ENCODE results near the gene SRGN. TPM values are rescaled to one million over a fixed set of nuclear protein-coding genes. Genes with fewer than 3 reads are reported as not detected.

The SRGN gene
- total RNA-seq, 1 donor, result 474 TPM

- Histone ChIP-seq H4K20me1 (ENCODE audit: insufficient read depth, low read length) (peaks cover 6% of the 10 kb centered on the region), H3K9me3 (ENCODE audit: low read depth, low read length) (no peaks in the 10 kb centered on the region)
These were observed 35.4 kb downstream of the SRGN start for GRCh38 chr10:69123306-69123746.

GRCh38 chr10:69123747-69124562, 36.1 kb downstream of the SRGN start, which contains the start of gene VPS26A:
Gene VPS26A, plus strand, starts transcription at chr10:69124178. Its CDS starts 100 bp downstream, at chr10:69124278.
- Histone ChIP-seq H2AFZ (ENCODE audit: low read length) (peak within 1 kb of the TSS; percentile 92), H3K4me3 (ENCODE audit: insufficient read depth, low read length) (peak within 1 kb of the TSS; percentile 84), H3K27ac (ENCODE audit: low read depth, low read length) (peak within 1 kb of the TSS; percentile 99), H3K79me2 (ENCODE audit: insufficient read depth, low read length) (peaks cover 48% of the 10 kb centered on the region), H3K4me1 (ENCODE audit: insufficient read depth, low read length) (peaks cover 11% of the 10 kb centered on the region), H3K4me2 (ENCODE audit: insufficient read depth, low read length) (peak within 1 kb of the TSS; percentile 92), H3K9me3 (ENCODE audit: low read depth, low read length) (no peaks in the 10 kb centered on the region), H3K27me3 (ENCODE audit: insufficient read depth, low read length) (no peaks in the 10 kb centered on the region), H4K20me1 (ENCODE audit: insufficient read depth, low read length) (peaks cover 10% of the 10 kb centered on the region), H3K36me3 (ENCODE audit: insufficient read depth, low read length) (no peaks in the 10 kb centered on the region)
- peak; percentile 99 for DNase-seq (ENCODE audit: insufficient read length, low spot score, missing footprints)
- TF ChIP-seq, protein P1, sequence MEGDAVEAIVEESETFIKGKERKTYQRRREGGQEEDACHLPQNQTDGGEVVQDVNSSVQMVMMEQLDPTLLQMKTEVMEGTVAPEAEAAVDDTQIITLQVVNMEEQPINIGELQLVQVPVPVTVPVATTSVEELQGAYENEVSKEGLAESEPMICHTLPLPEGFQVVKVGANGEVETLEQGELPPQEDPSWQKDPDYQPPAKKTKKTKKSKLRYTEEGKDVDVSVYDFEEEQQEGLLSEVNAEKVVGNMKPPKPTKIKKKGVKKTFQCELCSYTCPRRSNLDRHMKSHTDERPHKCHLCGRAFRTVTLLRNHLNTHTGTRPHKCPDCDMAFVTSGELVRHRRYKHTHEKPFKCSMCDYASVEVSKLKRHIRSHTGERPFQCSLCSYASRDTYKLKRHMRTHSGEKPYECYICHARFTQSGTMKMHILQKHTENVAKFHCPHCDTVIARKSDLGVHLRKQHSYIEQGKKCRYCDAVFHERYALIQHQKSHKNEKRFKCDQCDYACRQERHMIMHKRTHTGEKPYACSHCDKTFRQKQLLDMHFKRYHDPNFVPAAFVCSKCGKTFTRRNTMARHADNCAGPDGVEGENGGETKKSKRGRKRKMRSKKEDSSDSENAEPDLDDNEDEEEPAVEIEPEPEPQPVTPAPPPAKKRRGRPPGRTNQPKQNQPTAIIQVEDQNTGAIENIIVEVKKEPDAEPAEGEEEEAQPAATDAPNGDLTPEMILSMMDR (IDR thresholded peaks at IDR 0.05; ENCODE audit: extremely low read depth, low read depth, low read length), result peak; percentile 44

More at GRCh38 chr10:69123306-69123746, 35.4 kb downstream of the SRGN start:
- Histone ChIP-seq H2AFZ (ENCODE audit: low read length) (peak overlapping the region; percentile 92), H3K4me1 (ENCODE audit: insufficient read depth, low read length) (peaks cover 11% of the 10 kb centered on the region), H3K4me3 (ENCODE audit: insufficient read depth, low read length) (peak overlapping the region; percentile 84), H3K4me2 (ENCODE audit: insufficient read depth, low read length) (peak overlapping the region; percentile 92), H3K79me2 (ENCODE audit: insufficient read depth, low read length) (peaks cover 42% of the 10 kb centered on the region), H3K36me3 (ENCODE audit: insufficient read depth, low read length) (no peaks in the 10 kb centered on the region), H3K27me3 (ENCODE audit: insufficient read depth, low read length) (no peaks in the 10 kb centered on the region), H3K27ac (ENCODE audit: low read depth, low read length) (peak overlapping the region; percentile 99)
- TF ChIP-seq, protein P1 (IDR thresholded peaks at IDR 0.05; ENCODE audit: extremely low read depth, low read depth, low read length), result no peak
- peak; percentile 90 for DNase-seq (ENCODE audit: insufficient read length, low spot score, missing footprints)

DNA sequence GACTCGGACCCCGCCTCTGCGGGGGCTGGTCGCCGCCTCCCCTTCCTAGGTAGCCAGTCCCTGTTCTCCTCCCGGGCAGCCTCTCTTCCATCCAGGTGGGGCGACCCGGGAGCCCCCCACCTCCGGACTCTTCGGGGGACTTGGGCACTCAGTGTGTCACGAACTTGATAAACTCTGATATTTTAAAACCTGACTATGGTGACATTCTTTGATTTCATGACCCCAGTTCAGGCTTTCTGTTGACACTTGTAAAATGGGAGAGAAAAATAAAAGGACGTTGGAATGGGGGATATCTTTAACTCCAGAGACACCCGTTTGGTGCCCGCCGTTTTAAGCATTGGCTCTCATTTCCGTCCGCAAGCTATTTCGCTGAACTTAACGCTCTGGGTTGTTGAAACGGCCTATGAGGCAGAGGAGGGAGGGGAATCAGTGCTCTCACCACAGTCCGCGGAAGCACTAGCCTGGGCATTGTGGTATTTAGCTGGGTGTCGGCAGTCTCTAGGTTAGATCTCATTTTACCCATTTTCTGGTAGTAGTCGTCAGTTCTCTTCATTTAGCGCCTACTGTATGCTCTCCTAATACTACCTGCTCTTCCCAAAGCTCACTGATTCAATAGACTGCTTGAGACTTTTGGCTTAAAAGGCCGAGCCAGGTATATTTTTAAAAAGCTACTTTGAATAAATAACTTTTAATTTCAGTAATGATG, 36.8 kb downstream of the SRGN start:
- H3K79me2 ChIP-seq (ENCODE audit: insufficient read depth, low read length), result peaks cover 56% of the 10 kb centered on the region
- DNase-seq (ENCODE audit: insufficient read length, low spot score, missing footprints), result peak; percentile 86
- no peaks in the 10 kb centered on the region for H3K9me3 ChIP-seq (ENCODE audit: low read depth, low read length)
- H3K27me3 ChIP-seq (ENCODE audit: insufficient read depth, low read length), result no peaks in the 10 kb centered on the region
- H3K36me3 ChIP-seq (ENCODE audit: insufficient read depth, low read length), result no peaks in the 10 kb centered on the region
- TF ChIP-seq, protein P1 (IDR thresholded peaks at IDR 0.05; ENCODE audit: extremely low read depth, low read depth, low read length), result no peak
- peak overlapping the region; percentile 78 for H2AFZ ChIP-seq (ENCODE audit: low read length)
- H4K20me1 ChIP-seq (ENCODE audit: insufficient read depth, low read length), result peaks cover 11% of the 10 kb centered on the region
- H3K4me1 ChIP-seq (ENCODE audit: insufficient read depth, low read length), result peaks cover 11% of the 10 kb centered on the region
- peak overlapping the region; percentile 83 for H3K4me2 ChIP-seq (ENCODE audit: insufficient read depth, low read length)
- H3K4me3 ChIP-seq (ENCODE audit: insufficient read depth, low read length), result peak overlapping the region; percentile 84
- H3K27ac ChIP-seq (ENCODE audit: low read depth, low read length), result peak overlapping the region; percentile 82

- TF ChIP-seq, protein P1 (IDR thresholded peaks at IDR 0.05; ENCODE audit: extremely low read depth, low read depth, low read length), result no peak
- H2AFZ ChIP-seq (ENCODE audit: low read length), result no peak overlapping the region
- peak overlapping the region; percentile 84 for H3K4me3 ChIP-seq (ENCODE audit: insufficient read depth, low read length)
- no peaks in the 10 kb centered on the region for H3K9me3 ChIP-seq (ENCODE audit: low read depth, low read length)
- peaks cover 16% of the 10 kb centered on the region for H3K4me1 ChIP-seq (ENCODE audit: insufficient read depth, low read length)
- no peaks in the 10 kb centered on the region for H3K36me3 ChIP-seq (ENCODE audit: insufficient read depth, low read length)
- peaks cover 13% of the 10 kb centered on the region for H4K20me1 ChIP-seq (ENCODE audit: insufficient read depth, low read length)
- peak overlapping the region; percentile 83 for H3K4me2 ChIP-seq (ENCODE audit: insufficient read depth, low read length)
- H3K27ac ChIP-seq (ENCODE audit: low read depth, low read length), result no peak overlapping the region
- no peaks in the 10 kb centered on the region for H3K27me3 ChIP-seq (ENCODE audit: insufficient read depth, low read length)
- H3K79me2 ChIP-seq (ENCODE audit: insufficient read depth, low read length), result peaks cover 64% of the 10 kb centered on the region
- peak; percentile 15 for DNase-seq (ENCODE audit: insufficient read length, low spot score, missing footprints)
These were observed 37.7 kb downstream of the SRGN start for GRCh38 chr10:69125554-69125953.
